OCI-LY7 (cell line): ENCODE measurements around the gene OR2J2. TPM values are rescaled to one million over a fixed set of nuclear protein-coding genes. Genes with fewer than 3 reads are reported as not detected.

Experiments
- BruUV-seq: library from RNA; stranded (reverse); fragments of 400-500 nt; replicated peaks from 2 replicates; lab custom pipeline; 2021; lab: Mats Ljungman, UMichigan
- CTCF ChIA-PET: fragments of 300-600 bp; sonication (Branson Sonifier 250); formaldehyde crosslinking; loops from one replicate; lab custom pipeline; 2022; ENCODE audit warnings: antibody characterized with exemption; ENCODE audit not compliant: unreplicated experiment; lab: Charles Lee
- POLR2A ChIA-PET: fragments of 300-600 bp; sonication (Branson Sonifier 250); formaldehyde crosslinking; loops from one replicate; lab custom pipeline; 2022; ENCODE audit warnings: antibody characterized with exemption; lab: Charles Lee
- DNase-seq: peaks from one replicate; pipeline ENCODE4 v3.0.0-alpha.2; 2015; ENCODE audit warnings: low spot score
- H2AFZ ChIP-seq: fragments of 200-600 bp; sonication (generic), shearing (Covaris generic); 2 replicates; pipeline ENCODE4 v1.6.1; 2014; ENCODE audit warnings: mild to moderate bottlenecking, antibody characterized with exemption, low read length, moderate library complexity
- H3K27ac ChIP-seq: fragments of 200-600 bp; sonication (generic); 2 replicates; pipeline ENCODE4 v1.5.1; 2014; ENCODE audit warnings: mixed run types, low read depth, mild to moderate bottlenecking, moderate library complexity, low read length, inconsistent platforms; ENCODE audit not compliant: poor library complexity, severe bottlenecking
- H3K36me3 ChIP-seq: fragments of 200-600 bp; sonication (generic); 2 replicates; pipeline ENCODE4 v1.6.1; 2014; ENCODE audit warnings: mild to moderate bottlenecking, antibody characterized with exemption, low read length, moderate library complexity, mixed read lengths; ENCODE audit not compliant: insufficient read depth
- H3K4me1 ChIP-seq: fragments of 200-600 bp; sonication (generic); 2 replicates; pipeline ENCODE4 v1.5.1; 2014; ENCODE audit warnings: mild to moderate bottlenecking, low read length; ENCODE audit not compliant: insufficient read depth, poor library complexity, severe bottlenecking
- H3K4me2 ChIP-seq: fragments of 200-600 bp; sonication (generic); 2 replicates; pipeline ENCODE4 v1.6.1; 2014; ENCODE audit warnings: mild to moderate bottlenecking, low read length
- H3K4me3 ChIP-seq: fragments of 200-600 bp; sonication (generic); 2 replicates; pipeline ENCODE4 v1.5.1; 2014; ENCODE audit warnings: mild to moderate bottlenecking, low read depth, low read length; ENCODE audit not compliant: poor library complexity, severe bottlenecking
- H3K79me2 ChIP-seq: fragments of 200-600 bp; sonication (generic); 2 replicates; pipeline ENCODE4 v1.6.1; 2016; ENCODE audit warnings: low read depth, mild to moderate bottlenecking, low read length, moderate library complexity, mixed read lengths; ENCODE audit not compliant: insufficient read depth
- H3K9me2 ChIP-seq: fragments of 200-600 bp; sonication (generic); 2 replicates; pipeline ENCODE4 v1.6.1; 2016; ENCODE audit warnings: mild to moderate bottlenecking, low read length, mixed read lengths; ENCODE audit not compliant: insufficient read depth
- H3K9me3 ChIP-seq: fragments of 200-600 bp; sonication (generic); 2 replicates; pipeline ENCODE4 v1.6.1; 2014; ENCODE audit warnings: mild to moderate bottlenecking, mixed run types, low read length, mixed read lengths
- H4K20me1 ChIP-seq: fragments of 200-600 bp; sonication (generic); 2 replicates; pipeline ENCODE4 v1.6.1; 2014; ENCODE audit warnings: mild to moderate bottlenecking, antibody characterized with exemption, low read length, moderate library complexity, mixed read lengths; ENCODE audit not compliant: insufficient read depth
- EZH2phosphoT487 ChIP-seq: fragments of 200-600 bp; sonication (generic); IDR thresholded peaks from 2 replicates; pipeline ENCODE4 v1.6.1; 2018; ENCODE audit warnings: low read depth, borderline replicate concordance, mild to moderate bottlenecking, mixed run types, antibody characterized with exemption, low read length, moderate library complexity, mixed read lengths
- intact Hi-C: fragments of 100-400 bp; cut with micrococcal nuclease; formaldehyde crosslinking; loops from one replicate; pipeline ENCODE4 v1.10.0; 2022; ENCODE audit not compliant: unreplicated experiment
- total RNA-seq, 2 experiments: library from RNA; depleted of rRNA in 1 of 2; stranded (reverse); fragments of >200 nt in 1 of 2; shearing (Covaris generic) in 1 of 2; gene quantifications; 2 replicates each; pipeline ENCODE4 v1.2.3, GENCODE V29; 2014 to 2022
- TF ChIP-seq, protein P1 (sequence below): fragments of 200-600 bp; sonication (generic); conservative IDR thresholded peaks from 2 replicates; pipeline ENCODE4 v1.5.1; 2014; ENCODE audit warnings: mild to moderate bottlenecking, antibody characterized with exemption, low read length, moderate library complexity, mixed read lengths

The OR2J2 gene
- total RNA-seq, 2 experiments from 2014 or later, result not detected

DNA sequence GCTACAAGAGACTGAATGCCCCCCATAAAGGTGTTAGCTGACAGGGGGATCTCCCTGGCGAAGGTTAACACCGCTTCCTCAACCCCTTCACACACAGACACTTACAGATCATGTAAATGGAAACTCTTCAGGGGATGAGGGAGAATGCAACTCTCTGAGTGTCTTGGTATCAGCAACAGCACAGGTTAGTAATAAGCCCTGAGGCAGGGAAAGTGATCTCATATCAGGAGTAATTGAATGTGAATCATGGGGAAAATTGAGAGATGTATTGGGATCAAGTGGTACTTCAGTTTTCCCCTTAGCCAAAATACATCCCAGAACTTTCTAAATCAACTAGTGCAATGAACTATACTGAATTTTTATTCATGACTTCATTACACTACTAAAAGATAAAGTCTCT is 39.0 kb upstream of the OR2J2 start:
- Histone ChIP-seq H3K9me3 (no peaks in the 10 kb centered on the region), H3K9me2 (no peaks in the 10 kb centered on the region), H2AFZ (no peak overlapping the region), H3K4me3 (no peak overlapping the region), H4K20me1 (no peaks in the 10 kb centered on the region), H3K36me3 (no peaks in the 10 kb centered on the region), H3K4me2 (no peak overlapping the region), H3K79me2 (no peaks in the 10 kb centered on the region), H3K27ac (no peak overlapping the region), H3K4me1 (no peaks in the 10 kb centered on the region)
- ChIA-PET CTCF (no interaction called here), POLR2A (interaction anchor here (0.6 to 0.7 kb wide), 2 partner anchors 52 to 370 kb away, joined by 3 read pairs; no protein-coding TSS in a partner anchor)
- no peak for DNase-seq
- intact Hi-C loops, result no loop called here
- BruUV-seq, result no TSS peak
- TF ChIP-seq, protein P1, sequence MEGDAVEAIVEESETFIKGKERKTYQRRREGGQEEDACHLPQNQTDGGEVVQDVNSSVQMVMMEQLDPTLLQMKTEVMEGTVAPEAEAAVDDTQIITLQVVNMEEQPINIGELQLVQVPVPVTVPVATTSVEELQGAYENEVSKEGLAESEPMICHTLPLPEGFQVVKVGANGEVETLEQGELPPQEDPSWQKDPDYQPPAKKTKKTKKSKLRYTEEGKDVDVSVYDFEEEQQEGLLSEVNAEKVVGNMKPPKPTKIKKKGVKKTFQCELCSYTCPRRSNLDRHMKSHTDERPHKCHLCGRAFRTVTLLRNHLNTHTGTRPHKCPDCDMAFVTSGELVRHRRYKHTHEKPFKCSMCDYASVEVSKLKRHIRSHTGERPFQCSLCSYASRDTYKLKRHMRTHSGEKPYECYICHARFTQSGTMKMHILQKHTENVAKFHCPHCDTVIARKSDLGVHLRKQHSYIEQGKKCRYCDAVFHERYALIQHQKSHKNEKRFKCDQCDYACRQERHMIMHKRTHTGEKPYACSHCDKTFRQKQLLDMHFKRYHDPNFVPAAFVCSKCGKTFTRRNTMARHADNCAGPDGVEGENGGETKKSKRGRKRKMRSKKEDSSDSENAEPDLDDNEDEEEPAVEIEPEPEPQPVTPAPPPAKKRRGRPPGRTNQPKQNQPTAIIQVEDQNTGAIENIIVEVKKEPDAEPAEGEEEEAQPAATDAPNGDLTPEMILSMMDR, result no peak
- TF ChIP-seq EZH2phosphoT487, result no peak

DNA sequence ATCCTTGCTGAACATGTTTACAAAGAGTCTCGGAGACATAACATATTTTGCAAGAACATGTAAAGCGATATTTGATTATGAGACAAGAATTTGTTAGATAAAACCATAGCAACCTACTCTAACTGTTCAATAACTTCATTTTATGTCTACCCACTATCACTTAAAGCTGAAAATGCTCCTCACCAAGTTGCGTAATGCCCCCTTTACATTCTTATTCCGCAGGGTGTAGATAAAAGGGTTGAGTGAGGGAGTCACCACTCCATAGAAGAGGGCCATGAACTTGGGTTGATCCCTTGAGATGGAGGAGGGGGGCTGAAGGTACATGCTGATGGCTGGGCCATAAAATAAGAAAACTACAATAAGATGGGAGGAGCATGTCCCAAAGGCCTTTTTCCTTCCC is 33.0 kb upstream of the OR2J2 start:
- Histone ChIP-seq H3K4me3 (no peak overlapping the region), H3K36me3 (no peaks in the 10 kb centered on the region), H3K4me2 (no peak overlapping the region), H2AFZ (no peak overlapping the region), H3K4me1 (no peaks in the 10 kb centered on the region), H3K79me2 (no peaks in the 10 kb centered on the region), H3K9me2 (no peaks in the 10 kb centered on the region), H3K27ac (no peak overlapping the region), H3K9me3 (peaks cover under 1% of the 10 kb centered on the region; the same call in 1 of the 2 replicates), H4K20me1 (no peaks in the 10 kb centered on the region)
- no TSS peak for BruUV-seq
- no peak for TF ChIP-seq EZH2phosphoT487
- TF ChIP-seq, protein P1, result no peak
- CTCF ChIA-PET, result no interaction called here
- POLR2A ChIA-PET, result interaction anchor here (1.0 kb wide), 1 partner anchor 14 kb away, joined by 4 read pairs; no protein-coding TSS in a partner anchor
- no peak for DNase-seq
- intact Hi-C loops, result no loop called here

DNA sequence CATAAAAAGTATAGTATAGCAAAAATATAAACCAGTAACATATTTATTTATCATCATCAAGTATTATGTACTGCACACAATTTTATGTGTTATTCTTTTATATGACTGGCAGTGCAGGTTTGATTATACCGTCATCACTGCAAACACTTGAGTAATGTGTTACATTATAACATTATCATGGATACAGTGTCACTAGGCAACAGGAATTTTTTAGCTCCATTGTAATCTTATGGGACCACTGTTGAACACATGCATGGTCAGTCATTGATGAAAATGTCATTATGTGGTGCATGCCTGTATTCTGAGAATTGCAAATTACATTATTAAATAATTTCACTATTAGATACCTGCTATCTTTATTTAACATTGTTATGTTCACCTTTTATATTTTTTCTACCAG is 29.1 kb upstream of the OR2J2 start:
- Histone ChIP-seq H3K4me1 (no peaks in the 10 kb centered on the region), H3K36me3 (no peaks in the 10 kb centered on the region), H3K79me2 (no peaks in the 10 kb centered on the region), H3K9me3 (peaks cover 6% of the 10 kb centered on the region; the same call in 1 of the 2 replicates), H3K4me3 (no peak overlapping the region), H3K9me2 (no peaks in the 10 kb centered on the region), H3K27ac (no peak overlapping the region), H3K4me2 (no peak overlapping the region), H2AFZ (no peak overlapping the region), H4K20me1 (no peaks in the 10 kb centered on the region)
- no peak for DNase-seq
- TF ChIP-seq EZH2phosphoT487, result no peak
- TF ChIP-seq, protein P1, result no peak
- intact Hi-C loops, result no loop called here
- no TSS peak for BruUV-seq
- POLR2A ChIA-PET, result no interaction called here
- CTCF ChIA-PET, result no interaction called here
